Measurements from ENCODE around the gene DBI.
"Not testable (repeated sequence)": the region's sequence is repeated elsewhere in the genome, so short reads cannot be mapped to it uniquely, and the experiment has no call there.

DNA sequence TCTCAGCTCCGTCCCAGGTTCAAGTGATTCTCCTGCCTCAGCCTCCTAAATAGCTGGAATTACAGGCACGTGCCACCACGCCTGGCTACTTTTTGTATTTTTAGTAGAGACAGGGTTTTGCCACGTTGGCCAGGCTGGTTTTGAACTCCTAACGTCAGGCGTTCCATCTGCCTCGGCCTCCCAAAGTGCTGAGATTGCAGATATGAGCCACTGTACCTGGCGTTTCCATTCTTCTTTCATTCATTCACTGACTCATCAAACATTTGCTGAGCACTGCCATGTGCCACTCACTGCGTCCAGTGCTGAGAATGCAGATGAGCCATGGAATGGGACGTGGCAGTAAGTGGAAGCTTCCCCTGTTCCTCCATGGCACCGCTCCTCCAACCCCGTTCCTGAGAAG is 36.8 kb downstream of the DBI start:
- not testable (repeated sequence) for TF ChIP-seq CTCF, POLR2A (IDR thresholded peaks at IDR 0.05)

Data from body of pancreas (tissue), 4 donors.